WTC11 (cell line): ENCODE measurements around the gene PRCC. TPM values are rescaled to one million over a fixed set of nuclear protein-coding genes. Genes with fewer than 3 reads are reported as not detected.

ENCODE experiments used
- ATAC-seq: fragments of 200-7000 bp; cut with Tn5 transposase; 2 replicates; pipeline ENCODE4 v1.10.0; 2021; ENCODE audit warnings: mild to moderate bottlenecking, moderate library complexity
- CTCF ChIA-PET: fragments of 300-600 bp; sonication (Branson Sonifier 250); formaldehyde crosslinking; loops from one replicate; lab custom pipeline; 2021; ENCODE audit warnings: antibody characterized with exemption; lab: Charles Lee
- POLR2A ChIA-PET: fragments of 350-600 bp; sonication (Branson Sonifier 250); formaldehyde crosslinking; loops from one replicate; lab custom pipeline; 2021; ENCODE audit warnings: antibody characterized with exemption; lab: Charles Lee
- DNase-seq: peaks from one replicate; pipeline ENCODE4 v3.0.0; 2021; ENCODE audit warnings: low spot score
- H3K27ac Mint-ChIP-seq: 2 replicates; pipeline ENCODE4 v1.8.0; 2021; ENCODE audit warnings: mixed read lengths
- H3K27me3 Mint-ChIP-seq: 2 replicates; pipeline ENCODE4 v1.8.0; 2021; ENCODE audit warnings: low read depth, mild to moderate bottlenecking, moderate library complexity, mixed read lengths
- H3K36me3 Mint-ChIP-seq: 2 replicates; pipeline ENCODE4 v1.8.0; 2021; ENCODE audit warnings: mixed read lengths
- H3K4me1 Mint-ChIP-seq: 2 replicates; pipeline ENCODE4 v1.8.0; 2022; ENCODE audit warnings: mixed read lengths
- H3K4me3 Mint-ChIP-seq: 2 replicates; pipeline ENCODE4 v1.8.0; 2021; ENCODE audit warnings: mild to moderate bottlenecking, moderate library complexity, mixed read lengths
- H3K9me3 Mint-ChIP-seq: 2 replicates; pipeline ENCODE4 v1.8.0; 2021; ENCODE audit warnings: mixed read lengths
- EMX1 ChIP-seq: fragments of 250-450 bp; sonication (Bioruptor Pico); IDR thresholded peaks from 2 replicates; pipeline ENCODE4 v1.8.0; 2021; ENCODE audit warnings: mild to moderate bottlenecking
- FOXK1 ChIP-seq: sonication (generic); formaldehyde crosslinking; IDR thresholded peaks from 2 replicates; pipeline ENCODE4 v1.8.0; 2022; ENCODE audit warnings: mild to moderate bottlenecking, moderate library complexity, missing genetic modification reagents
- JAZF1 ChIP-seq: fragments of 250-450 bp; sonication (Bioruptor Pico); IDR thresholded peaks from 2 replicates; pipeline ENCODE4 v1.9.0; 2021; ENCODE audit warnings: moderate library complexity, mild to moderate bottlenecking, inconsistent platforms
- MXD4 ChIP-seq: fragments of 250-450 bp; sonication (Bioruptor Pico); IDR thresholded peaks from 2 replicates; pipeline ENCODE4 v1.8.0; 2021; ENCODE audit warnings: mild to moderate bottlenecking, moderate library complexity, borderline replicate concordance
- NR3C1 ChIP-seq: sonication (generic); formaldehyde crosslinking; conservative IDR thresholded peaks from 2 replicates; pipeline ENCODE4 v1.8.1; 2023; ENCODE audit warnings: low read depth, mild to moderate bottlenecking, missing genetic modification reagents
- SMAD3 ChIP-seq: sonication (generic); formaldehyde crosslinking; IDR thresholded peaks from 2 replicates; pipeline ENCODE4 v1.8.0; 2022; ENCODE audit warnings: missing genetic modification reagents, mild to moderate bottlenecking, borderline replicate concordance
- USF2 ChIP-seq: sonication (generic); formaldehyde crosslinking; IDR thresholded peaks from 2 replicates; pipeline ENCODE4 v1.8.1; 2023; ENCODE audit warnings: mild to moderate bottlenecking, missing genetic modification reagents, moderate library complexity
- ZNF317 ChIP-seq: sonication (generic); formaldehyde crosslinking; IDR thresholded peaks from 2 replicates; pipeline ENCODE4 v1.8.1; 2023; ENCODE audit warnings: low read depth, mild to moderate bottlenecking, moderate library complexity, missing genetic modification reagents, borderline replicate concordance
- ZNF532 ChIP-seq: fragments of 250-450 bp; sonication (Bioruptor Pico); IDR thresholded peaks from 2 replicates; pipeline ENCODE4 v1.9.0; 2021; ENCODE audit warnings: mild to moderate bottlenecking, borderline replicate concordance
- total RNA-seq: library from RNA; stranded (reverse); gene quantifications from 3 replicates; pipeline ENCODE4 v1.2.3, GENCODE V29; 2021
- TF ChIP-seq, protein P1 (sequence below): sonication (generic); formaldehyde crosslinking; IDR thresholded peaks from 2 replicates; pipeline ENCODE4 v1.8.1; 2022; ENCODE audit warnings: low read depth, missing genetic modification reagents, borderline replicate concordance
- TF ChIP-seq, protein P2 (sequence below): sonication (generic); formaldehyde crosslinking; conservative IDR thresholded peaks from 2 replicates; pipeline ENCODE4 v1.8.1; 2023; ENCODE audit warnings: mild to moderate bottlenecking, low read depth, missing genetic modification reagents, moderate library complexity
- TF ChIP-seq, protein P3 (sequence below): sonication (generic); formaldehyde crosslinking; IDR thresholded peaks from 2 replicates; pipeline ENCODE4 v1.8.1; 2023; ENCODE audit warnings: mild to moderate bottlenecking, missing genetic modification reagents, borderline replicate concordance

PRCC gene
- total RNA-seq, 1 experiment from 2014 or later: 97.4 TPM

- no peaks in the 10 kb centered on the region for H3K27me3 Mint-ChIP-seq
- no peaks in the 10 kb centered on the region for H3K4me1 Mint-ChIP-seq
- peaks cover 58% of the 10 kb centered on the region for H3K36me3 Mint-ChIP-seq
- ATAC-seq: no peak
- H3K9me3 Mint-ChIP-seq: no peaks in the 10 kb centered on the region
- H3K4me3 Mint-ChIP-seq: no peak overlapping the region
- H3K27ac Mint-ChIP-seq: no peak overlapping the region
- DNase-seq: no peak
- TF ChIP-seq NR3C1 (no peak), EMX1 (CRISPR knock-in tag) (no peak)
- ChIA-PET POLR2A (no interaction called here), CTCF (interaction anchor here (0.6 to 1.9 kb wide), 5 partner anchors 60 to 101 kb away, joined by 3 to 7 read pairs (median 4); partner anchors contain the start of gene INSRR)
Observed at GRCh38 chr1:156785458-156785857, 18.1 kb downstream of the PRCC start.

DNA sequence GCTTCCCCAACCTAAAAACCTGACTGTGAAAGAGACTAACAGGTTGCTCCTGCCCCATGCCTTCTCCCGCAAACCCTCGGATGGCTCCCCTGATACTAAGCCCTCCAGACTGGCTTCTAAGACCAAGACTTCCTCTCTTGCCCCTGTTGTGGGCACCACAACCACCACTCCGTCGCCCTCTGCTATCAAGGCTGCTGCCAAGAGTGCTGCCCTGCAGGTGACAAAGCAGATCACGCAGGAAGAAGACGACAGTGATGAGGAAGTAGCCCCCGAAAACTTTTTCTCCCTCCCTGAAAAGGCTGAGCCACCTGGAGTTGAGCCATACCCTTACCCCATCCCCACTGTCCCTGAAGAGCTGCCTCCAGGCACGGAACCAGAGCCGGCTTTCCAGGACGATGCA is 19.3 kb downstream of the PRCC start:
- peaks cover 61% of the 10 kb centered on the region for H3K36me3 Mint-ChIP-seq
- POLR2A ChIA-PET: no interaction called here
- H3K9me3 Mint-ChIP-seq: no peaks in the 10 kb centered on the region
- CTCF ChIA-PET: no interaction called here
- no peak overlapping the region for H3K27ac Mint-ChIP-seq
- no peak for DNase-seq
- ATAC-seq: no peak
- no peaks in the 10 kb centered on the region for H3K4me1 Mint-ChIP-seq
- H3K4me3 Mint-ChIP-seq: no peak overlapping the region
- TF ChIP-seq JAZF1 (no peak), FOXK1 (CRISPR knock-in tag) (no peak), EMX1 (CRISPR knock-in tag) (no peak), SMAD3 (CRISPR knock-in tag) (no peak), ZNF532 (CRISPR knock-in tag) (no peak), MXD4 (CRISPR knock-in tag) (no peak), ZNF317 (CRISPR knock-in tag) (no peak), USF2 (CRISPR knock-in tag) (no peak)
- TF ChIP-seq, protein P1, sequence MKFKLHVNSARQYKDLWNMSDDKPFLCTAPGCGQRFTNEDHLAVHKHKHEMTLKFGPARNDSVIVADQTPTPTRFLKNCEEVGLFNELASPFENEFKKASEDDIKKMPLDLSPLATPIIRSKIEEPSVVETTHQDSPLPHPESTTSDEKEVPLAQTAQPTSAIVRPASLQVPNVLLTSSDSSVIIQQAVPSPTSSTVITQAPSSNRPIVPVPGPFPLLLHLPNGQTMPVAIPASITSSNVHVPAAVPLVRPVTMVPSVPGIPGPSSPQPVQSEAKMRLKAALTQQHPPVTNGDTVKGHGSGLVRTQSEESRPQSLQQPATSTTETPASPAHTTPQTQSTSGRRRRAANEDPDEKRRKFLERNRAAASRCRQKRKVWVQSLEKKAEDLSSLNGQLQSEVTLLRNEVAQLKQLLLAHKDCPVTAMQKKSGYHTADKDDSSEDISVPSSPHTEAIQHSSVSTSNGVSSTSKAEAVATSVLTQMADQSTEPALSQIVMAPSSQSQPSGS (CRISPR knock-in tag): no peak
- TF ChIP-seq, protein P2, sequence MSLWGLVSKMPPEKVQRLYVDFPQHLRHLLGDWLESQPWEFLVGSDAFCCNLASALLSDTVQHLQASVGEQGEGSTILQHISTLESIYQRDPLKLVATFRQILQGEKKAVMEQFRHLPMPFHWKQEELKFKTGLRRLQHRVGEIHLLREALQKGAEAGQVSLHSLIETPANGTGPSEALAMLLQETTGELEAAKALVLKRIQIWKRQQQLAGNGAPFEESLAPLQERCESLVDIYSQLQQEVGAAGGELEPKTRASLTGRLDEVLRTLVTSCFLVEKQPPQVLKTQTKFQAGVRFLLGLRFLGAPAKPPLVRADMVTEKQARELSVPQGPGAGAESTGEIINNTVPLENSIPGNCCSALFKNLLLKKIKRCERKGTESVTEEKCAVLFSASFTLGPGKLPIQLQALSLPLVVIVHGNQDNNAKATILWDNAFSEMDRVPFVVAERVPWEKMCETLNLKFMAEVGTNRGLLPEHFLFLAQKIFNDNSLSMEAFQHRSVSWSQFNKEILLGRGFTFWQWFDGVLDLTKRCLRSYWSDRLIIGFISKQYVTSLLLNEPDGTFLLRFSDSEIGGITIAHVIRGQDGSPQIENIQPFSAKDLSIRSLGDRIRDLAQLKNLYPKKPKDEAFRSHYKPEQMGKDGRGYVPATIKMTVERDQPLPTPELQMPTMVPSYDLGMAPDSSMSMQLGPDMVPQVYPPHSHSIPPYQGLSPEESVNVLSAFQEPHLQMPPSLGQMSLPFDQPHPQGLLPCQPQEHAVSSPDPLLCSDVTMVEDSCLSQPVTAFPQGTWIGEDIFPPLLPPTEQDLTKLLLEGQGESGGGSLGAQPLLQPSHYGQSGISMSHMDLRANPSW: no peak
- TF ChIP-seq, protein P3, sequence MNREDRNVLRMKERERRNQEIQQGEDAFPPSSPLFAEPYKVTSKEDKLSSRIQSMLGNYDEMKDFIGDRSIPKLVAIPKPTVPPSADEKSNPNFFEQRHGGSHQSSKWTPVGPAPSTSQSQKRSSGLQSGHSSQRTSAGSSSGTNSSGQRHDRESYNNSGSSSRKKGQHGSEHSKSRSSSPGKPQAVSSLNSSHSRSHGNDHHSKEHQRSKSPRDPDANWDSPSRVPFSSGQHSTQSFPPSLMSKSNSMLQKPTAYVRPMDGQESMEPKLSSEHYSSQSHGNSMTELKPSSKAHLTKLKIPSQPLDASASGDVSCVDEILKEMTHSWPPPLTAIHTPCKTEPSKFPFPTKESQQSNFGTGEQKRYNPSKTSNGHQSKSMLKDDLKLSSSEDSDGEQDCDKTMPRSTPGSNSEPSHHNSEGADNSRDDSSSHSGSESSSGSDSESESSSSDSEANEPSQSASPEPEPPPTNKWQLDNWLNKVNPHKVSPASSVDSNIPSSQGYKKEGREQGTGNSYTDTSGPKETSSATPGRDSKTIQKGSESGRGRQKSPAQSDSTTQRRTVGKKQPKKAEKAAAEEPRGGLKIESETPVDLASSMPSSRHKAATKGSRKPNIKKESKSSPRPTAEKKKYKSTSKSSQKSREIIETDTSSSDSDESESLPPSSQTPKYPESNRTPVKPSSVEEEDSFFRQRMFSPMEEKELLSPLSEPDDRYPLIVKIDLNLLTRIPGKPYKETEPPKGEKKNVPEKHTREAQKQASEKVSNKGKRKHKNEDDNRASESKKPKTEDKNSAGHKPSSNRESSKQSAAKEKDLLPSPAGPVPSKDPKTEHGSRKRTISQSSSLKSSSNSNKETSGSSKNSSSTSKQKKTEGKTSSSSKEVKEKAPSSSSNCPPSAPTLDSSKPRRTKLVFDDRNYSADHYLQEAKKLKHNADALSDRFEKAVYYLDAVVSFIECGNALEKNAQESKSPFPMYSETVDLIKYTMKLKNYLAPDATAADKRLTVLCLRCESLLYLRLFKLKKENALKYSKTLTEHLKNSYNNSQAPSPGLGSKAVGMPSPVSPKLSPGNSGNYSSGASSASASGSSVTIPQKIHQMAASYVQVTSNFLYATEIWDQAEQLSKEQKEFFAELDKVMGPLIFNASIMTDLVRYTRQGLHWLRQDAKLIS (CRISPR knock-in tag): no peak
- H3K27me3 Mint-ChIP-seq: no peaks in the 10 kb centered on the region
